GM23338 (cell line): ENCODE results near the gene EPG5.

ENCODE experiments used
- CTCF ChIP-seq, 2 experiments: fragments of 200-600 bp in 1 of 2; sonication (generic) in 1 of 2; conservative IDR thresholded peaks; 2 replicates each; pipeline versions ENCODE4 v1.5.1 to v1.6.1; 2016 to 2017; ENCODE audit warnings: antibody characterized with exemption in 2 of 2, low read depth in 2 of 2, mild to moderate bottlenecking in 2 of 2, moderate library complexity in 1 of 2
- EZH2 ChIP-seq: fragments of 200-600 bp; sonication (generic); IDR thresholded peaks from one replicate; pipeline ENCODE4 v1.8.0; 2017; ENCODE audit warnings: antibody characterized with exemption, mild to moderate bottlenecking, low read depth; ENCODE audit not compliant: unreplicated experiment
- EZH2phosphoT487 ChIP-seq: fragments of 200-600 bp; sonication (generic); IDR thresholded peaks from one replicate; pipeline ENCODE4 v1.8.1; 2018; ENCODE audit warnings: antibody characterized with exemption; ENCODE audit not compliant: unreplicated experiment
- JUNB ChIP-seq: IDR thresholded peaks from one replicate; pipeline ENCODE4 v1.6.1; 2016; ENCODE audit warnings: antibody characterized with exemption; ENCODE audit not compliant: unreplicated experiment
- POLR2AphosphoS5 ChIP-seq: IDR thresholded peaks from 2 replicates; pipeline ENCODE4 v1.6.1; 2016; ENCODE audit warnings: antibody characterized with exemption, low read depth
- STAT1 ChIP-seq: IDR thresholded peaks from one replicate; pipeline ENCODE4 v1.6.1; 2016; ENCODE audit warnings: antibody characterized with exemption; ENCODE audit not compliant: unreplicated experiment

DNA sequence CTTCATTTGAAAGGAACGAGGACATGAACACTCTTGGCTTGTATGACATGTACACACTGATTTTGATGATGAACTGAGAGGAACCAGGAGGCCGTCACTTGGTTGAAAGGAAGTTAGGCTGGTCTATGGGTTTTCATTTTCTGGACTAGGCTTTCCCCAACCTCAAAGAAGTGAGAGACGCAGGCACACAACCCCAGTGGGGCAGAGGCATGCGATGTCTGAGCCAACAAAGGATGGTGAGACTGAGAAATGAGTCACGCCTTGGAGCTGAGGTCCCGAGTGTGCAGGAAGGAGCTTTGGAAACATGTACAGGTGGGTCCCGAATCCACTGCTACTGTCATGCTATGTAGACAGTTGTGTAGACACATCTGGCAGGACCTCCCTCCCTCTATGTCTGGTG lies 117.6 kb downstream of the EPG5 start:
- TF ChIP-seq CTCF (conservative IDR thresholded peaks at IDR 0.05; ENCODE audit: low read depth in 2 of 2) (no peak), POLR2AphosphoS5 (no peak), STAT1 (no peak), JUNB (no peak), EZH2 (no peak), EZH2phosphoT487 (no peak)
